Fibroblast of lung (primary cell): ENCODE results near the gene POGZ. TPM values are rescaled to one million over a fixed set of nuclear protein-coding genes. Genes with fewer than 3 reads are reported as not detected.

Source experiments
- DNase-seq, 2 donors: peaks; one replicate each; pipeline versions ENCODE4 v3.0.0 to v3.0.0-alpha.2; 2010; ENCODE audit warnings: low read depth in 2 of 2
- H2AFZ ChIP-seq: 2 replicates; pipeline ENCODE4 v1.5.1; 2012; ENCODE audit warnings: low read length, control low read depth, inconsistent platforms
- H3K27ac ChIP-seq: 2 replicates; pipeline ENCODE4 v1.5.1; 2011; ENCODE audit warnings: low read length, control low read depth; ENCODE audit not compliant: insufficient read depth
- H3K27me3 ChIP-seq: 2 replicates; pipeline ENCODE4 v1.5.1; 2011; ENCODE audit warnings: mild to moderate bottlenecking, low read length; ENCODE audit not compliant: control insufficient read depth, insufficient read depth
- H3K36me3 ChIP-seq: 2 replicates; pipeline ENCODE4 v1.5.1; 2011; ENCODE audit warnings: low read length; ENCODE audit not compliant: control insufficient read depth, insufficient read depth
- H3K4me1 ChIP-seq: 2 replicates; pipeline ENCODE4 v1.5.1; 2011; ENCODE audit warnings: low read length; ENCODE audit not compliant: control insufficient read depth, insufficient read depth; ENCODE audit errors: extremely low read depth
- H3K4me2 ChIP-seq: 2 replicates; pipeline ENCODE4 v1.5.1; 2011; ENCODE audit warnings: low read length, control low read depth; ENCODE audit not compliant: insufficient read depth; ENCODE audit errors: extremely low read depth
- H3K4me3 ChIP-seq, 4 experiments: fragments of 200-600 bp in 1 of 4; sonication (generic) in 1 of 4; replicated peaks in 1 of 4; 2 replicates each; pipeline ENCODE4 v1.5.1; 2011 to 2016; ENCODE audit warnings: low read length in 4 of 4, low read depth in 3 of 4, mild to moderate bottlenecking in 3 of 4, control low read depth in 2 of 4, inconsistent platforms in 1 of 4, mixed read lengths in 1 of 4; ENCODE audit not compliant: insufficient read depth in 1 of 4; ENCODE audit errors: control extremely low read depth in 1 of 4
- H3K79me2 ChIP-seq: 2 replicates; pipeline ENCODE4 v1.5.1; 2012; ENCODE audit warnings: mild to moderate bottlenecking, low read length, inconsistent platforms; ENCODE audit not compliant: control insufficient read depth, insufficient read depth
- H3K9ac ChIP-seq: 2 replicates; pipeline ENCODE4 v1.5.1; 2011; ENCODE audit warnings: mild to moderate bottlenecking, low read length, control low read depth; ENCODE audit not compliant: insufficient read depth
- H3K9me3 ChIP-seq: 2 replicates; pipeline ENCODE4 v1.5.1; 2012; ENCODE audit warnings: low read depth, low read length; ENCODE audit not compliant: control insufficient read depth, insufficient read depth
- H4K20me1 ChIP-seq: 2 replicates; pipeline ENCODE4 v1.5.1; 2011; ENCODE audit warnings: low read length; ENCODE audit not compliant: control insufficient read depth, insufficient read depth; ENCODE audit errors: extremely low read depth
- EZH2 ChIP-seq: IDR thresholded peaks from 2 replicates; pipeline ENCODE4 v1.5.1; 2012; ENCODE audit warnings: low read length, control low read depth, mild to moderate bottlenecking; ENCODE audit errors: missing control alignments
- polyA plus RNA-seq, 2 donors: library from polyadenylated mRNA; depleted of rRNA in 1 of 2; stranded (reverse) in 1 of 2; unstranded in 1 of 2; fragments of >200 nt; gene quantifications; 2 replicates each; pipeline ENCODE4 v1.2.1, GENCODE V29; 2011 to 2012; ENCODE audit warnings: missing spikeins in 1 of 2
- total RNA-seq: library from RNA; depleted of rRNA; stranded (reverse); fragments of >200 nt; gene quantifications from 2 replicates; pipeline ENCODE4 v1.2.1, GENCODE V29; 2014
- TF ChIP-seq, protein P1 (sequence below), 2 donors: IDR thresholded peaks in 1 of 2; conservative IDR thresholded peaks in 1 of 2; 1 replicate in 1 of 2; 2 replicates in 1 of 2; pipeline ENCODE4 v1.5.1; 2011 to 2012; ENCODE audit warnings: low read length in 2 of 2, control low read depth in 1 of 2, inconsistent platforms in 1 of 2, low read depth in 1 of 2, mild to moderate bottlenecking in 1 of 2

The POGZ gene
- total and polyA plus RNA-seq, 2 donors (not counting 1 experiment from before 2014, with no cell fraction given) = 21.6 to 27.6 TPM

DNA sequence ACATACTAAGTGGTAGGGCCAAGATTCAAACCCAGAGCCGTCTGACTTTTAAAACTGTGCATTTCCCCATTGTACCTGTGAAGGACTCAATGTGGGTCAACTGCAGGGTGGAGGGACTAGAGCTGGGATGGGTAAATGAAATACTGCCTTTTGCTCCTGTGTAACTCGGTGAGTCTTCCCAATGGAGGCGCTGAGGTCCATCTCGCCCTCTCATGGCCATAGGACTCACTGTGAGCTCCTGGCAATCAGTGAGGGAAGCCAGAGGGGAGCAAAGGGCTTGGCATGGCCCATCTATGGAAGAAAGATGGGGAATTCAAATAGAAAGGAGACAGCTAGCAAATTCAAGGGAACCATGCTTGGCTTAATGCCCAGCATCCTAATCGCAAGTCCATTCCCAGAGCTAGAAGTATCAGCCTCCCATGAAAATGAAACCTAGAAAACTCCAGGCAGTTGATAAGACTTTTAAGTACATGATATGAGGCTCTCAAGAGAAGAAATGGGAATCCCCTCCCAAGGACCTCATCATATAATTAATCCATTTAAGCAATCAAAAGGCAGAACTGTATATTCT, 26.5 kb upstream of the POGZ start:
- no peak overlapping the region for H3K4me3 ChIP-seq
- H3K79me2 ChIP-seq = no peaks in the 10 kb centered on the region
- peak in 1 of 2 donors; percentile 27 for DNase-seq
- H3K9ac ChIP-seq = no peak overlapping the region
- H3K27me3 ChIP-seq = no peaks in the 10 kb centered on the region
- no peaks in the 10 kb centered on the region for H3K4me1 ChIP-seq
- no peak overlapping the region for H2AFZ ChIP-seq
- no peaks in the 10 kb centered on the region for H3K9me3 ChIP-seq
- no peak overlapping the region for H3K27ac ChIP-seq
- H3K36me3 ChIP-seq = no peaks in the 10 kb centered on the region
- H4K20me1 ChIP-seq = no peaks in the 10 kb centered on the region
- no peak for TF ChIP-seq EZH2
- TF ChIP-seq, protein P1, sequence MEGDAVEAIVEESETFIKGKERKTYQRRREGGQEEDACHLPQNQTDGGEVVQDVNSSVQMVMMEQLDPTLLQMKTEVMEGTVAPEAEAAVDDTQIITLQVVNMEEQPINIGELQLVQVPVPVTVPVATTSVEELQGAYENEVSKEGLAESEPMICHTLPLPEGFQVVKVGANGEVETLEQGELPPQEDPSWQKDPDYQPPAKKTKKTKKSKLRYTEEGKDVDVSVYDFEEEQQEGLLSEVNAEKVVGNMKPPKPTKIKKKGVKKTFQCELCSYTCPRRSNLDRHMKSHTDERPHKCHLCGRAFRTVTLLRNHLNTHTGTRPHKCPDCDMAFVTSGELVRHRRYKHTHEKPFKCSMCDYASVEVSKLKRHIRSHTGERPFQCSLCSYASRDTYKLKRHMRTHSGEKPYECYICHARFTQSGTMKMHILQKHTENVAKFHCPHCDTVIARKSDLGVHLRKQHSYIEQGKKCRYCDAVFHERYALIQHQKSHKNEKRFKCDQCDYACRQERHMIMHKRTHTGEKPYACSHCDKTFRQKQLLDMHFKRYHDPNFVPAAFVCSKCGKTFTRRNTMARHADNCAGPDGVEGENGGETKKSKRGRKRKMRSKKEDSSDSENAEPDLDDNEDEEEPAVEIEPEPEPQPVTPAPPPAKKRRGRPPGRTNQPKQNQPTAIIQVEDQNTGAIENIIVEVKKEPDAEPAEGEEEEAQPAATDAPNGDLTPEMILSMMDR (conservative IDR thresholded peaks at IDR 0.05 in 1 of 2, IDR thresholded peaks at IDR 0.05 in 1 of 2; ENCODE audit: low read depth in 1 of 2, low read length in 2 of 2) = no peak
- H3K4me2 ChIP-seq = no peak overlapping the region

DNA sequence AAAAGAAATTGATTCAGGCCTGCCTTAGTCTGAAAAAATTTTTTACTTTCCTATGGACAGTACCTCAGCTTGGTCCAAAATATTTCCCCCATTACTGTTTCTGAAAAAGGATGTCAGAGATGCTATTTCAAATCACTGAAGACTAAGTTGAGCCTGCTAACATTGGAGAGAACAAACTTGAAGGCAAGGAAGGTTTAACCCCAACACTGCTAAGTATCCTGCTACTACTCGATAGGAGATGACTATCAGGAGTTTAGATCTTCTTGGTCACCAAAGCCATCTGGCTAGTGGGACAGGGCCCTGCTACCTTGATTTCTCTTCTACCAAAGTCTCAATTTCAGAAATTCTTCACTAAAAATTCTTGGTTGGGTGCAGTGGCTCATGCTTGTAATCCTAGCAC, 22.7 kb upstream of the POGZ start:
- Histone ChIP-seq H3K4me2 (no peak overlapping the region), H3K4me1 (no peaks in the 10 kb centered on the region), H3K27ac (no peak overlapping the region), H3K4me3 (no peak overlapping the region), H4K20me1 (no peaks in the 10 kb centered on the region), H3K9ac (no peak overlapping the region), H3K9me3 (no peaks in the 10 kb centered on the region), H3K79me2 (no peaks in the 10 kb centered on the region), H3K36me3 (no peaks in the 10 kb centered on the region), H3K27me3 (no peaks in the 10 kb centered on the region), H2AFZ (no peak overlapping the region)
- no peak for TF ChIP-seq EZH2
- TF ChIP-seq, protein P1 (conservative IDR thresholded peaks at IDR 0.05 in 1 of 2, IDR thresholded peaks at IDR 0.05 in 1 of 2; ENCODE audit: low read depth in 1 of 2, low read length in 2 of 2) = no peak
- DNase-seq = no peak

DNA sequence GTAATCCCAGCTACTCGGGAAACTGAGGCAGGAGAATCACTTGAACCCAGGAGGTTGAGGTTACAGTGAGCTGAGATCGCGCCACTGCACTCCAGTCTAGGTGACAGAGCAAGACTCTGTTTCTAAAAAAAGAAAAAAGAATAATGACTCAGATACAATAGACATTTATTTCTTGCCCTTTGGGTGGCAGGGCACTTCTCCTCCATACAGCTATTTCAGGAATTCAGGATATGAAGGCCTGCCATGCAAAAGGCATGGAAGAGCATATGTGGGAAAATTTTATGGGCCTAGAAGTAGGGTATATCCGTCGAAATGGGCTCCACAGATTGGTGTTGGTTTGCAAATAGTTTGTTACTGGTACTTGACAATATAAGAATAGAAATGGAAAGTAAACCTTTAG, 20.2 kb upstream of the POGZ start:
- Histone ChIP-seq H3K36me3 (no peaks in the 10 kb centered on the region), H3K27ac (no peak overlapping the region), H3K4me1 (no peaks in the 10 kb centered on the region), H4K20me1 (no peaks in the 10 kb centered on the region), H3K9ac (no peak overlapping the region), H3K4me3 (no peak overlapping the region), H3K4me2 (no peak overlapping the region), H3K27me3 (no peaks in the 10 kb centered on the region), H2AFZ (no peak overlapping the region), H3K79me2 (no peaks in the 10 kb centered on the region), H3K9me3 (no peaks in the 10 kb centered on the region)
- TF ChIP-seq EZH2 = no peak
- TF ChIP-seq, protein P1 (conservative IDR thresholded peaks at IDR 0.05 in 1 of 2, IDR thresholded peaks at IDR 0.05 in 1 of 2; ENCODE audit: low read depth in 1 of 2, low read length in 2 of 2) = no peak
- no peak for DNase-seq
